Panc1 (cell line): Measurements from ENCODE around the gene SNRPA. TPM values are rescaled to one million over a fixed set of nuclear protein-coding genes. Genes with fewer than 3 reads are reported as not detected.

Source experiments
- total RNA-seq: library from RNA; stranded (reverse); gene quantifications from one replicate; pipeline ENCODE4 v1.2.1, GENCODE V29; 2021; ENCODE audit not compliant: unreplicated experiment

Gene SNRPA
- total RNA-seq, 1 experiment from 2014 or later: 104 TPM

Other genes with a start within 250 kb of the SNRPA start
- gene SHKBP1, start 174.3 kb upstream of the SNRPA start, total RNA-seq: 55.9 TPM
- gene LTBP4, start 149.8 kb upstream of the SNRPA start, total RNA-seq: 75.4 TPM
- gene NUMBL, start 60.6 kb upstream of the SNRPA start, total RNA-seq: 27.6 TPM
- gene COQ8B, start 34.3 kb upstream of the SNRPA start, total RNA-seq: 15.6 TPM
- 7.2 TPM for gene ITPKC, start 34.1 kb upstream of the SNRPA start, total RNA-seq
- gene ACTMAP, start 726 bp upstream of the SNRPA start, total RNA-seq: 5.5 TPM
- gene MIA, start 24.3 kb downstream of the SNRPA start, total RNA-seq: 2.2 TPM
- 24.8 TPM for gene RAB4B, start 27.0 kb downstream of the SNRPA start, total RNA-seq
- 115 TPM for gene EGLN2, start 48.0 kb downstream of the SNRPA start, total RNA-seq
- 0.41 TPM for gene CYP2A6, start 99.2 kb downstream of the SNRPA start, total RNA-seq
- gene CYP2A7, start 131.0 kb downstream of the SNRPA start, total RNA-seq: not detected
- 0.26 TPM for gene CYP2B6, start 240.1 kb downstream of the SNRPA start, total RNA-seq